Neural progenitor cell (in vitro differentiated cells): ENCODE measurements around the gene PRICKLE2. TPM values are rescaled to one million over a fixed set of nuclear protein-coding genes. Genes with fewer than 3 reads are reported as not detected.

Source experiments
- DNase-seq: peaks from one replicate; pipeline ENCODE4 v3.0.0-alpha.2; 2016; ENCODE audit warnings: low spot score
- H2AFZ ChIP-seq: fragments of 200-600 bp; sonication (generic); replicated peaks from 2 replicates; pipeline ENCODE4 v1.6.1; 2016; ENCODE audit warnings: antibody characterized with exemption
- H3F3A ChIP-seq: fragments of 200-600 bp; sonication (generic); 2 replicates; pipeline ENCODE4 v1.6.1; 2016; ENCODE audit warnings: antibody characterized with exemption, low read depth
- H3K27ac ChIP-seq: fragments of 200-600 bp; sonication (generic); 2 replicates; pipeline ENCODE4 v1.5.1; 2016; ENCODE audit warnings: mild to moderate bottlenecking
- H3K27me3 ChIP-seq: fragments of 200-600 bp; sonication (generic); 2 replicates; pipeline ENCODE4 v1.6.1; 2016; ENCODE audit warnings: mild to moderate bottlenecking, moderate library complexity
- H3K36me3 ChIP-seq: fragments of 200-600 bp; sonication (generic); 2 replicates; pipeline ENCODE4 v1.5.1; 2016
- H3K4me1 ChIP-seq: fragments of 200-600 bp; sonication (generic); 2 replicates; pipeline ENCODE4 v1.6.1; 2016; ENCODE audit warnings: mixed run types
- H3K4me2 ChIP-seq: fragments of 200-600 bp; sonication (generic); 2 replicates; pipeline ENCODE4 v1.6.1; 2016
- H3K4me3 ChIP-seq: fragments of 200-600 bp; sonication (generic); 2 replicates; pipeline ENCODE4 v1.5.1; 2016
- H3K79me2 ChIP-seq: fragments of 200-600 bp; sonication (generic); 2 replicates; pipeline ENCODE4 v1.6.1; 2016; ENCODE audit warnings: low read depth
- H3K9ac ChIP-seq: fragments of 200-600 bp; sonication (generic); 2 replicates; pipeline ENCODE4 v1.6.1; 2016
- H3K9me3 ChIP-seq: fragments of 200-600 bp; sonication (generic); 2 replicates; pipeline ENCODE4 v1.5.1; 2016; ENCODE audit warnings: low read depth
- H4K20me1 ChIP-seq: fragments of 200-600 bp; sonication (generic); 2 replicates; pipeline ENCODE4 v1.6.1; 2016; ENCODE audit warnings: low read depth
- H3K27ac Mint-ChIP-seq: 3 replicates; pipeline ENCODE4 v1.8.0; 2021; ENCODE audit warnings: mixed read lengths
- H3K27me3 Mint-ChIP-seq: 2 replicates; pipeline ENCODE4 v1.8.0; 2022; ENCODE audit warnings: low read depth, mild to moderate bottlenecking, inconsistent platforms, moderate library complexity, mixed read lengths; ENCODE audit not compliant: insufficient read depth
- H3K36me3 Mint-ChIP-seq: 3 replicates; pipeline ENCODE4 v1.8.0; 2021; ENCODE audit warnings: mixed read lengths
- H3K4me1 Mint-ChIP-seq: 3 replicates; pipeline ENCODE4 v1.8.0; 2021; ENCODE audit warnings: mixed read lengths
- H3K4me3 Mint-ChIP-seq: 3 replicates; pipeline ENCODE4 v1.8.0; 2021; ENCODE audit warnings: mild to moderate bottlenecking, moderate library complexity, mixed read lengths
- H3K9me3 Mint-ChIP-seq: 3 replicates; pipeline ENCODE4 v1.8.0; 2020; ENCODE audit warnings: mixed read lengths
- EZH2 ChIP-seq: fragments of 200-600 bp; sonication (generic); IDR thresholded peaks from 2 replicates; pipeline ENCODE4 v1.6.1; 2017; ENCODE audit warnings: antibody characterized with exemption, mild to moderate bottlenecking, moderate library complexity
- EZH2phosphoT487 ChIP-seq: fragments of 200-600 bp; sonication (generic); IDR thresholded peaks from 2 replicates; pipeline ENCODE4 v1.6.1; 2017; ENCODE audit warnings: antibody characterized with exemption
- total RNA-seq: library from RNA; depleted of rRNA; stranded (reverse); fragments of >200 nt; gene quantifications from 2 replicates; pipeline ENCODE4 v1.2.3, GENCODE V29; 2015; ENCODE audit warnings: low replicate concordance
- TF ChIP-seq, protein P1 (sequence below): fragments of 200-600 bp; sonication (generic); IDR thresholded peaks from 2 replicates; pipeline ENCODE4 v1.5.1; 2017; ENCODE audit warnings: antibody characterized with exemption, mild to moderate bottlenecking

The PRICKLE2 gene
- total RNA-seq, 1 donor from 2014 or later, result 11.5 TPM

DNA sequence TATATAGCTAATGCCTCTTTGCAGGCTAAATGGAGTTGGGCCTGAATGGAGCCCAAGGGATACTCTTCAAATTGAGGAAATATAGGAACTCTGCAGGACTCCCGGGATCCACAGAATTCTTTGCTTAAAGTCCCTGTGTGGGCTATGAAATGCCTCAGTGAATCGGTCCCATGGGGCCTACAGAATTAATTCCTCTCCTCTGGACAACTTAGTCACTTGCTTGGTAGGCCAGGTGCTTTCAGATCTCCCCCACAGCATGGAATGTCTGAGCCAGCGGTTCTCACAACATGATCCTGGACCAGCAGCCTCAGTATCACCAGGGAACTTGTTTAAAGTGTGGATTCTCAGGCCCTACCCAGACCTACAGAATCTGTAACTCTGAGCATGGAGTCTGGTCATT is 15.1 kb upstream of the PRICKLE2 start:
- Mint-ChIP-seq H3K4me1 (peaks cover 19% of the 10 kb centered on the region), H3K36me3 (peaks cover 2% of the 10 kb centered on the region), H3K4me3 (no peak overlapping the region), H3K27me3 (no peaks in the 10 kb centered on the region), H3K27ac (no peak overlapping the region), H3K9me3 (peaks cover 21% of the 10 kb centered on the region)
- Histone ChIP-seq H3K79me2 (no peaks in the 10 kb centered on the region), H3K4me3 (no peak overlapping the region), H3K36me3 (no peaks in the 10 kb centered on the region), H3K9me3 (no peaks in the 10 kb centered on the region), H3F3A (peaks cover 28% of the 10 kb centered on the region), H2AFZ (no peak overlapping the region), H3K4me2 (no peak overlapping the region), H3K4me1 (peaks cover 33% of the 10 kb centered on the region), H3K27ac (no peak overlapping the region), H3K27me3 (no peaks in the 10 kb centered on the region), H3K9ac (no peak overlapping the region), H4K20me1 (no peaks in the 10 kb centered on the region)
- DNase-seq, result no peak
- no peak for TF ChIP-seq EZH2
- TF ChIP-seq EZH2phosphoT487, result no peak
- TF ChIP-seq, protein P1, sequence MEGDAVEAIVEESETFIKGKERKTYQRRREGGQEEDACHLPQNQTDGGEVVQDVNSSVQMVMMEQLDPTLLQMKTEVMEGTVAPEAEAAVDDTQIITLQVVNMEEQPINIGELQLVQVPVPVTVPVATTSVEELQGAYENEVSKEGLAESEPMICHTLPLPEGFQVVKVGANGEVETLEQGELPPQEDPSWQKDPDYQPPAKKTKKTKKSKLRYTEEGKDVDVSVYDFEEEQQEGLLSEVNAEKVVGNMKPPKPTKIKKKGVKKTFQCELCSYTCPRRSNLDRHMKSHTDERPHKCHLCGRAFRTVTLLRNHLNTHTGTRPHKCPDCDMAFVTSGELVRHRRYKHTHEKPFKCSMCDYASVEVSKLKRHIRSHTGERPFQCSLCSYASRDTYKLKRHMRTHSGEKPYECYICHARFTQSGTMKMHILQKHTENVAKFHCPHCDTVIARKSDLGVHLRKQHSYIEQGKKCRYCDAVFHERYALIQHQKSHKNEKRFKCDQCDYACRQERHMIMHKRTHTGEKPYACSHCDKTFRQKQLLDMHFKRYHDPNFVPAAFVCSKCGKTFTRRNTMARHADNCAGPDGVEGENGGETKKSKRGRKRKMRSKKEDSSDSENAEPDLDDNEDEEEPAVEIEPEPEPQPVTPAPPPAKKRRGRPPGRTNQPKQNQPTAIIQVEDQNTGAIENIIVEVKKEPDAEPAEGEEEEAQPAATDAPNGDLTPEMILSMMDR, result no peak

DNA sequence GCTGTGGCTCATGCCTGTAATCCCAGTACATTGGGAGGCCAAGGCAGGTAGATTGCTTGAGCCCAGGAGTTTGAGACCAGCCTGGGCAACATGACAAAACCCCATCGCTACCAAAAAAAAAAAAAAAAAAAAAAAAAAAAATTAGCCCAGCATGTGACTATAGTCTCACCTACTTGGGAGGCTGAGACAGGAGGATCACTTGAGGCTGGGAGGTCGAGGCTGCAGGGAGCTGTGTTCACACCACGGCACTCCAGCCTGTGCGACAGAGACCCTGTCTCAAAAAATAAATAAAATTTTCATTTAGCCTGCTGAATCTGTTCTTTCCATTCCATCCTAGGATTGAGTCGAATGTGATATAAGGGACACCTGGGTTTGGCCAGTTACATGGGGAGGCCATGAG is 14.6 kb upstream of the PRICKLE2 start:
- Mint-ChIP-seq H3K9me3 (peaks cover 26% of the 10 kb centered on the region), H3K36me3 (peaks cover 2% of the 10 kb centered on the region), H3K27ac (no peak overlapping the region), H3K4me3 (no peak overlapping the region), H3K27me3 (no peaks in the 10 kb centered on the region), H3K4me1 (peaks cover 19% of the 10 kb centered on the region)
- Histone ChIP-seq H3K27ac (no peak overlapping the region), H2AFZ (no peak overlapping the region), H3K4me3 (no peak overlapping the region), H3K79me2 (no peaks in the 10 kb centered on the region), H4K20me1 (no peaks in the 10 kb centered on the region), H3K9me3 (no peaks in the 10 kb centered on the region), H3K4me1 (peaks cover 30% of the 10 kb centered on the region), H3K4me2 (peak overlapping the region; percentile 49), H3K36me3 (no peaks in the 10 kb centered on the region), H3F3A (peaks cover 28% of the 10 kb centered on the region), H3K9ac (no peak overlapping the region), H3K27me3 (no peaks in the 10 kb centered on the region)
- TF ChIP-seq EZH2 (no peak), EZH2phosphoT487 (no peak)
- TF ChIP-seq, protein P1, result no peak
- no peak for DNase-seq

DNA sequence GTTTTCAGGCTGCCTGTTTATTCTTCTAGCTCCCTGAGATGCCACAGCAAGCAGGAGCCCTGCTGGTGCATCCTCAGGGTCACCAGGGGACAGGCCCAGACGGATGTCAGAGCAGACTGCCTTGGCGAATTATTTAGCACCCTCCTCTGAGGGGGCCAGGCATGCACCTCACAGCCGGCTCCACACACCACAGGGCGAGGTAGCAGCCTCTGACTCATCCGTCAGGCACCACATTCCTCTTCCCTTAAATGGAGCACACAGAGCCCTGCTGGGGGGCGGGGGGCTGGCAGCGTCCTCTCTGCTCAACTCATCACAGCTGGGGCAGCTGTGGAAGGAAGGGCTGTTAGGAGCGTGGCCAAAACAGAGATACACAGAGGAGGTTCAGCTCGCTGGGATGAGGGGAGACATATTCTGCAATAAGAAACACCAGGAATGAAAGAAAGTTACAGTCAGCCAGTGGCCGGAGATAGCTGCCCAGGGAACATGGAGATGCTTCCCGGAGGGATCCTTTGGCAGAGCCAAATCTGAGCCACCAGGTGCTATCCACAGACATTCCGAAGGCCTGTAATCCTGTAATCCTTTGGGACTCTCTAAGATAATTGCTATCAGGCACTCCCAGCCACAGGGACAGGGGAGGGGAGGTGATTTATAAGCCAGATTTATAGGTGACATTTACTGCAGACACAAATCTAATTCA is 13.9 kb upstream of the PRICKLE2 start:
- H3K9me3 ChIP-seq, result no peaks in the 10 kb centered on the region
- Mint-ChIP-seq H3K36me3 (peaks cover 2% of the 10 kb centered on the region), H3K9me3 (peaks cover 27% of the 10 kb centered on the region), H3K27ac (no peak overlapping the region), H3K4me3 (peak overlapping the region; percentile 24), H3K27me3 (no peaks in the 10 kb centered on the region), H3K4me1 (peaks cover 19% of the 10 kb centered on the region)
- peaks cover 30% of the 10 kb centered on the region for H3K4me1 ChIP-seq
- H4K20me1 ChIP-seq, result no peaks in the 10 kb centered on the region
- H3K36me3 ChIP-seq, result no peaks in the 10 kb centered on the region
- peak overlapping the region; percentile 71 for H3K27ac ChIP-seq
- no peak overlapping the region for H3K9ac ChIP-seq
- H3K27me3 ChIP-seq, result no peaks in the 10 kb centered on the region
- H3K79me2 ChIP-seq, result no peaks in the 10 kb centered on the region
- H3F3A ChIP-seq, result peaks cover 28% of the 10 kb centered on the region
- peak overlapping the region; percentile 49 for H3K4me2 ChIP-seq
- DNase-seq, result peak; percentile 77
- no peak overlapping the region for H3K4me3 ChIP-seq
- no peak overlapping the region for H2AFZ ChIP-seq
- TF ChIP-seq EZH2, result no peak

DNA sequence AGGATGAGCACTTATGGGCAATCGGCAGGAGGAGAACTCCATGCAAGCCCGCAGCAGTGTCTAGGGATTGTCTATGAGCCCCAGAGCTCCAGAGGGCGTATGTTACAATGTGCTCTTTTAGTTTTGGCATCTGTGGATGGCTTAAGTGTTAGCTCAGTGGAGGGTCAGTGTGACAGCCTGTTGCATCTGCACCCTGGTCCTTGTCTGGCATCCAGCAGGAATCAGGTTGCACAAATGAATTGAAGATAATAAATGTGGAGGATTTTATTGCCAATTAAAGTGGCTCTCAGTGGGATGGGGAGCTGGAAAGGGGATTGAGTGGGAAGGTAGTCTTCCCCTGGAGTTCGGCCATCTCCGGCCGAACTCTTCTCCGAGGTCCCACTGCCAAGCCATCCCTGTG is 11.8 kb upstream of the PRICKLE2 start:
- Histone ChIP-seq H3K9me3 (no peaks in the 10 kb centered on the region), H2AFZ (no peak overlapping the region), H3K36me3 (no peaks in the 10 kb centered on the region), H3K4me1 (peaks cover 27% of the 10 kb centered on the region), H3K4me2 (no peak overlapping the region), H3K27me3 (no peaks in the 10 kb centered on the region), H3K9ac (no peak overlapping the region), H3K27ac (no peak overlapping the region), H3K79me2 (no peaks in the 10 kb centered on the region), H3K4me3 (no peak overlapping the region), H4K20me1 (no peaks in the 10 kb centered on the region), H3F3A (peaks cover 26% of the 10 kb centered on the region)
- TF ChIP-seq EZH2, result no peak
- TF ChIP-seq, protein P1, result no peak
- TF ChIP-seq EZH2phosphoT487, result no peak
- Mint-ChIP-seq H3K27ac (no peak overlapping the region), H3K4me1 (peaks cover 19% of the 10 kb centered on the region), H3K36me3 (peaks cover 2% of the 10 kb centered on the region), H3K27me3 (no peaks in the 10 kb centered on the region), H3K9me3 (peaks cover 27% of the 10 kb centered on the region), H3K4me3 (no peak overlapping the region)
- DNase-seq, result no peak
